Measurements from ENCODE around the gene LXN. TPM values are rescaled to one million over a fixed set of nuclear protein-coding genes. Genes with fewer than 3 reads are reported as not detected.

The LXN gene
- total RNA-seq, 1 donor from 2014 or later, result 4.9 TPM

GRCh38 chr3:158680861-158681260, 8.4 kb upstream of the LXN start:
- Histone ChIP-seq H3K27me3 (ENCODE audit: control insufficient read depth, insufficient read depth, low read length) (no peaks in the 10 kb centered on the region), H3K4me3 (ENCODE audit: low read depth, low read length) (no peak overlapping the region), H3K36me3 (ENCODE audit: control insufficient read depth, insufficient read depth, low read length) (no peaks in the 10 kb centered on the region)
- no peak for TF ChIP-seq CTCF (IDR thresholded peaks at IDR 0.05; ENCODE audit: insufficient read depth, low read length, poor library complexity, severe bottlenecking)
- no peak for DNase-seq (ENCODE audit: low read depth)

GRCh38 chr3:158679547-158680000, 7.1 kb upstream of the LXN start:
- no peak for DNase-seq (ENCODE audit: low read depth)
- no peak for TF ChIP-seq CTCF (IDR thresholded peaks at IDR 0.05; ENCODE audit: insufficient read depth, low read length, poor library complexity, severe bottlenecking)
- Histone ChIP-seq H3K36me3 (ENCODE audit: control insufficient read depth, insufficient read depth, low read length) (no peaks in the 10 kb centered on the region), H3K4me3 (ENCODE audit: low read depth, low read length) (no peak overlapping the region), H3K27me3 (ENCODE audit: control insufficient read depth, insufficient read depth, low read length) (no peaks in the 10 kb centered on the region)

- DNase-seq (ENCODE audit: low read depth), result no peak
- Histone ChIP-seq H3K36me3 (ENCODE audit: control insufficient read depth, insufficient read depth, low read length) (no peaks in the 10 kb centered on the region), H3K4me3 (ENCODE audit: low read depth, low read length) (no peak overlapping the region), H3K27me3 (ENCODE audit: control insufficient read depth, insufficient read depth, low read length) (no peaks in the 10 kb centered on the region)
- TF ChIP-seq CTCF (IDR thresholded peaks at IDR 0.05; ENCODE audit: insufficient read depth, low read length, poor library complexity, severe bottlenecking), result no peak
Measured at GRCh38 chr3:158678687-158679086, 6.2 kb upstream of the LXN start.

- Histone ChIP-seq H3K27me3 (ENCODE audit: control insufficient read depth, insufficient read depth, low read length) (no peaks in the 10 kb centered on the region), H3K36me3 (ENCODE audit: control insufficient read depth, insufficient read depth, low read length) (no peaks in the 10 kb centered on the region), H3K4me3 (ENCODE audit: low read depth, low read length) (peak overlapping the region; percentile 78)
- TF ChIP-seq CTCF (IDR thresholded peaks at IDR 0.05; ENCODE audit: insufficient read depth, low read length, poor library complexity, severe bottlenecking), result no peak
- no peak for DNase-seq (ENCODE audit: low read depth)
Measured at GRCh38 chr3:158671821-158672214, 630 bp downstream of the LXN start.

GRCh38 chr3:158668506-158668905, 3.9 kb downstream of the LXN start:
- no peak for DNase-seq (ENCODE audit: low read depth)
- no peaks in the 10 kb centered on the region for H3K36me3 ChIP-seq (ENCODE audit: control insufficient read depth, insufficient read depth, low read length)
- no peak overlapping the region for H3K4me3 ChIP-seq (ENCODE audit: low read depth, low read length)
- no peak for TF ChIP-seq CTCF (IDR thresholded peaks at IDR 0.05; ENCODE audit: insufficient read depth, low read length, poor library complexity, severe bottlenecking)
- no peaks in the 10 kb centered on the region for H3K27me3 ChIP-seq (ENCODE audit: control insufficient read depth, insufficient read depth, low read length)

- H3K27me3 ChIP-seq (ENCODE audit: control insufficient read depth, insufficient read depth, low read length), result no peaks in the 10 kb centered on the region
- no peaks in the 10 kb centered on the region for H3K36me3 ChIP-seq (ENCODE audit: control insufficient read depth, insufficient read depth, low read length)
- no peak overlapping the region for H3K4me3 ChIP-seq (ENCODE audit: low read depth, low read length)
- TF ChIP-seq CTCF (IDR thresholded peaks at IDR 0.05; ENCODE audit: insufficient read depth, low read length, poor library complexity, severe bottlenecking), result no peak
- DNase-seq (ENCODE audit: low read depth), result no peak
Measured at GRCh38 chr3:158666416-158666815, 6.0 kb downstream of the LXN start.

Measured in kidney epithelial cell (primary cell).